SK-N-SH treated with all-trans-retinoic acid at 6 μM for 48 hours (cell line): ENCODE data around the gene DCP1B.

ENCODE experiments used
- ATAC-seq: fragments of 200-7000 bp; cut with Tn5 transposase; 3 replicates; pipeline ENCODE4 v1.9.1; 2020; ENCODE audit warnings: mild to moderate bottlenecking, moderate library complexity
- ARNTL ChIP-seq: fragments of 450-650 bp; formaldehyde crosslinking; IDR thresholded peaks from 2 replicates; pipeline ENCODE4 v1.5.0; 2020; ENCODE audit warnings: low read depth, mild to moderate bottlenecking, moderate library complexity, borderline replicate concordance
- BACH2 ChIP-seq: fragments of 250-450 bp; sonication (Bioruptor Pico); IDR thresholded peaks from 2 replicates; pipeline ENCODE4 v1.9.0; 2021; ENCODE audit warnings: mild to moderate bottlenecking, borderline replicate concordance
- CREB5 ChIP-seq: fragments of 250-450 bp; sonication (Bioruptor Pico); IDR thresholded peaks from 2 replicates; pipeline ENCODE4 v1.5.1; 2020; ENCODE audit warnings: low read depth, mild to moderate bottlenecking, moderate library complexity
- CSDC2 ChIP-seq: fragments of 250-450 bp; sonication (Bioruptor Pico); IDR thresholded peaks from 2 replicates; pipeline ENCODE4 v1.5.0; 2020; ENCODE audit warnings: mild to moderate bottlenecking, moderate library complexity
- ESRRG ChIP-seq: fragments of 250-450 bp; sonication (Bioruptor Pico); IDR thresholded peaks from 2 replicates; pipeline ENCODE4 v1.6.1; 2021; ENCODE audit warnings: mild to moderate bottlenecking
- GLIS3 ChIP-seq: fragments of 250-450 bp; sonication (Bioruptor Pico); IDR thresholded peaks from 2 replicates; pipeline ENCODE4 v1.5.0; 2020; ENCODE audit warnings: mild to moderate bottlenecking, moderate library complexity
- ISL1 ChIP-seq: fragments of 250-450 bp; sonication (Bioruptor Pico); IDR thresholded peaks from 2 replicates; pipeline ENCODE4 v2.1.2; 2022; ENCODE audit warnings: mild to moderate bottlenecking, moderate library complexity
- OSR1 ChIP-seq: fragments of 250-450 bp; sonication (Bioruptor Pico); IDR thresholded peaks from 2 replicates; pipeline ENCODE4 v1.8.0; 2022; ENCODE audit warnings: moderate library complexity, mild to moderate bottlenecking, inconsistent platforms
- PPARA ChIP-seq: fragments of 250-450 bp; sonication (Bioruptor Pico); IDR thresholded peaks from 2 replicates; pipeline ENCODE4 v1.5.0; 2020; ENCODE audit warnings: mild to moderate bottlenecking, borderline replicate concordance
- RARB ChIP-seq: fragments of 250-450 bp; sonication (Bioruptor Pico); IDR thresholded peaks from 2 replicates; pipeline ENCODE4 v1.8.0; 2021; ENCODE audit warnings: mild to moderate bottlenecking, moderate library complexity
- SNAI2 ChIP-seq: fragments of 250-450 bp; sonication (Bioruptor Pico); IDR thresholded peaks from 2 replicates; pipeline ENCODE4 v1.5.0; 2020; ENCODE audit warnings: mild to moderate bottlenecking, moderate library complexity
- TCF4 ChIP-seq: fragments of 250-450 bp; sonication (Bioruptor Pico); IDR thresholded peaks from 2 replicates; pipeline ENCODE4 v1.8.0; 2021; ENCODE audit warnings: mild to moderate bottlenecking, moderate library complexity, borderline replicate concordance
- TOX ChIP-seq: fragments of 250-450 bp; sonication (Bioruptor Pico); IDR thresholded peaks from 2 replicates; pipeline ENCODE4 v1.8.0; 2021; ENCODE audit warnings: mild to moderate bottlenecking, moderate library complexity, borderline replicate concordance
- ZC3H10 ChIP-seq: fragments of 250-450 bp; sonication (Bioruptor Pico); IDR thresholded peaks from 2 replicates; pipeline ENCODE4 v1.5.1; 2021; ENCODE audit warnings: mild to moderate bottlenecking, moderate library complexity
- ZFP3 ChIP-seq: fragments of 250-450 bp; sonication (Bioruptor Pico); IDR thresholded peaks from 2 replicates; pipeline ENCODE4 v1.5.0; 2020; ENCODE audit warnings: mild to moderate bottlenecking, moderate library complexity
- ZFP30 ChIP-seq: fragments of 450-650 bp; formaldehyde crosslinking; IDR thresholded peaks from 2 replicates; pipeline ENCODE4 v1.5.0; 2022; ENCODE audit warnings: mild to moderate bottlenecking, moderate library complexity
- ZNF565 ChIP-seq: fragments of 450-650 bp; formaldehyde crosslinking; conservative IDR thresholded peaks from 2 replicates; pipeline ENCODE4 v1.5.0; 2020; ENCODE audit warnings: low read depth, mild to moderate bottlenecking, moderate library complexity
- ZNF70 ChIP-seq: fragments of 450-650 bp; formaldehyde crosslinking; IDR thresholded peaks from 2 replicates; pipeline ENCODE4 v1.5.0; 2020; ENCODE audit warnings: mild to moderate bottlenecking, moderate library complexity
- ZNF8 ChIP-seq: fragments of 450-650 bp; formaldehyde crosslinking; IDR thresholded peaks from 2 replicates; pipeline ENCODE4 v1.5.0; 2020; ENCODE audit warnings: mild to moderate bottlenecking, moderate library complexity
- TF ChIP-seq, protein P1 (sequence below): fragments of 250-450 bp; sonication (Bioruptor Pico); IDR thresholded peaks from 2 replicates; pipeline ENCODE4 v1.8.0; 2020; ENCODE audit warnings: mild to moderate bottlenecking, moderate library complexity, borderline replicate concordance
- TF ChIP-seq, protein P2 (sequence below): fragments of 250-450 bp; sonication (Bioruptor Pico); IDR thresholded peaks from 2 replicates; pipeline ENCODE4 v1.5.1; 2021; ENCODE audit warnings: mild to moderate bottlenecking, moderate library complexity
- TF ChIP-seq, protein P3 (sequence below): fragments of 250-450 bp; sonication (Bioruptor Pico); IDR thresholded peaks from 2 replicates; pipeline ENCODE4 v1.5.0; 2020; ENCODE audit warnings: mild to moderate bottlenecking, moderate library complexity

DCP1B gene

GRCh38 chr12:1980282-1980681 is 24.0 kb downstream of the DCP1B start:
- no peak for ATAC-seq
- TF ChIP-seq ESRRG (CRISPR knock-in tag) (no peak), ZNF8 (CRISPR knock-in tag) (no peak), TCF4 (CRISPR knock-in tag) (no peak), TOX (no peak), GLIS3 (CRISPR knock-in tag) (no peak), ISL1 (CRISPR knock-in tag) (no peak), ARNTL (CRISPR knock-in tag) (no peak), SNAI2 (CRISPR knock-in tag) (no peak), ZNF565 (CRISPR knock-in tag) (no peak), ZFP30 (no peak), OSR1 (CRISPR knock-in tag) (no peak), CREB5 (CRISPR knock-in tag) (no peak), PPARA (CRISPR knock-in tag) (no peak), ZNF70 (CRISPR knock-in tag) (no peak), ZC3H10 (no peak), RARB (CRISPR knock-in tag) (no peak), CSDC2 (CRISPR knock-in tag) (no peak), BACH2 (no peak)
- TF ChIP-seq, protein P1, sequence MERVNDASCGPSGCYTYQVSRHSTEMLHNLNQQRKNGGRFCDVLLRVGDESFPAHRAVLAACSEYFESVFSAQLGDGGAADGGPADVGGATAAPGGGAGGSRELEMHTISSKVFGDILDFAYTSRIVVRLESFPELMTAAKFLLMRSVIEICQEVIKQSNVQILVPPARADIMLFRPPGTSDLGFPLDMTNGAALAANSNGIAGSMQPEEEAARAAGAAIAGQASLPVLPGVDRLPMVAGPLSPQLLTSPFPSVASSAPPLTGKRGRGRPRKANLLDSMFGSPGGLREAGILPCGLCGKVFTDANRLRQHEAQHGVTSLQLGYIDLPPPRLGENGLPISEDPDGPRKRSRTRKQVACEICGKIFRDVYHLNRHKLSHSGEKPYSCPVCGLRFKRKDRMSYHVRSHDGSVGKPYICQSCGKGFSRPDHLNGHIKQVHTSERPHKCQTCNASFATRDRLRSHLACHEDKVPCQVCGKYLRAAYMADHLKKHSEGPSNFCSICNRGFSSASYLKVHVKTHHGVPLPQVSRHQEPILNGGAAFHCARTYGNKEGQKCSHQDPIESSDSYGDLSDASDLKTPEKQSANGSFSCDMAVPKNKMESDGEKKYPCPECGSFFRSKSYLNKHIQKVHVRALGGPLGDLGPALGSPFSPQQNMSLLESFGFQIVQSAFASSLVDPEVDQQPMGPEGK (CRISPR knock-in tag), result no peak
- TF ChIP-seq, protein P2, sequence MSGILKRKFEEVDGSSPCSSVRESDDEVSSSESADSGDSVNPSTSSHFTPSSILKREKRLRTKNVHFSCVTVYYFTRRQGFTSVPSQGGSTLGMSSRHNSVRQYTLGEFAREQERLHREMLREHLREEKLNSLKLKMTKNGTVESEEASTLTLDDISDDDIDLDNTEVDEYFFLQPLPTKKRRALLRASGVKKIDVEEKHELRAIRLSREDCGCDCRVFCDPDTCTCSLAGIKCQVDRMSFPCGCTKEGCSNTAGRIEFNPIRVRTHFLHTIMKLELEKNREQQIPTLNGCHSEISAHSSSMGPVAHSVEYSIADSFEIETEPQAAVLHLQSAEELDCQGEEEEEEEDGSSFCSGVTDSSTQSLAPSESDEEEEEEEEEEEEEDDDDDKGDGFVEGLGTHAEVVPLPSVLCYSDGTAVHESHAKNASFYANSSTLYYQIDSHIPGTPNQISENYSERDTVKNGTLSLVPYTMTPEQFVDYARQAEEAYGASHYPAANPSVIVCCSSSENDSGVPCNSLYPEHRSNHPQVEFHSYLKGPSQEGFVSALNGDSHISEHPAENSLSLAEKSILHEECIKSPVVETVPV (CRISPR knock-in tag), result no peak

DNA sequence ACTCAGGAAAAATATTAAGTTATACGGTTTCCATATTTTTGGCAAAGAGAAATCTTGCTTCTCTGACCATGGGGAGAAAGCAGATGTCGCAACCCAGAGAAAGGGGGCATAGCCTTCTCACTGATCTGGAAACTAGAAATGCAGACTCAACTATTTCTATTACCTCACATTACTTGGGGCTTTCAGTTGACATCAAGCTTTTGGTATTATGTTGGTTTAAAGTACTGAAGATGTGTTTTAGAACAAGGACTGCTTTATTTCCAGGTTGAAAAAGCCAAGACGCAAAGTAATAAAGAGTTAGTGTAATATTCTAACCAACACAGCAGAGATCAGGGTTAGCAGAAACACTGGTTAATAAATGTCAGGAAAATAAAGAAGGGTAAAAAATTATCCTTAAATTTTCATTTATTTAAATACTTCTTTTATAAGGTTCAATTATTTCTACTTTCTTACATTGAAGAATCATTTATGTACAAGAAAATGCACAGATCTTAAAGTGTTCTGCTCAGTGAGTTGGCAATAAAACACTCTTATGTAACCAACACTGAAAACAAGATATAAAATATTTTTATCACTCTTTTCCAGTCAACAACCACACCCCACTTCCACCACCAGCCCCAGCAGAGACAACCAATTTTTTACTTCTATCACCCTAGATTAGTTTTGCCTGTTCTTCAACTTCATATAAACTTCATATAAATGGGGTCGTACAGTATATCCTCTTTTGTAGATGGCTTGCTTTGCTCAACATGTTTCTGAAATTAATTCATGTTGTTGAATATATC is 26.0 kb downstream of the DCP1B start:
- no peak for ATAC-seq
- no peak for TF ChIP-seq ISL1 (CRISPR knock-in tag)
- no peak for TF ChIP-seq ESRRG (CRISPR knock-in tag)
- no peak for TF ChIP-seq GLIS3 (CRISPR knock-in tag)
- no peak for TF ChIP-seq BACH2
- no peak for TF ChIP-seq OSR1 (CRISPR knock-in tag)
- TF ChIP-seq, protein P3, sequence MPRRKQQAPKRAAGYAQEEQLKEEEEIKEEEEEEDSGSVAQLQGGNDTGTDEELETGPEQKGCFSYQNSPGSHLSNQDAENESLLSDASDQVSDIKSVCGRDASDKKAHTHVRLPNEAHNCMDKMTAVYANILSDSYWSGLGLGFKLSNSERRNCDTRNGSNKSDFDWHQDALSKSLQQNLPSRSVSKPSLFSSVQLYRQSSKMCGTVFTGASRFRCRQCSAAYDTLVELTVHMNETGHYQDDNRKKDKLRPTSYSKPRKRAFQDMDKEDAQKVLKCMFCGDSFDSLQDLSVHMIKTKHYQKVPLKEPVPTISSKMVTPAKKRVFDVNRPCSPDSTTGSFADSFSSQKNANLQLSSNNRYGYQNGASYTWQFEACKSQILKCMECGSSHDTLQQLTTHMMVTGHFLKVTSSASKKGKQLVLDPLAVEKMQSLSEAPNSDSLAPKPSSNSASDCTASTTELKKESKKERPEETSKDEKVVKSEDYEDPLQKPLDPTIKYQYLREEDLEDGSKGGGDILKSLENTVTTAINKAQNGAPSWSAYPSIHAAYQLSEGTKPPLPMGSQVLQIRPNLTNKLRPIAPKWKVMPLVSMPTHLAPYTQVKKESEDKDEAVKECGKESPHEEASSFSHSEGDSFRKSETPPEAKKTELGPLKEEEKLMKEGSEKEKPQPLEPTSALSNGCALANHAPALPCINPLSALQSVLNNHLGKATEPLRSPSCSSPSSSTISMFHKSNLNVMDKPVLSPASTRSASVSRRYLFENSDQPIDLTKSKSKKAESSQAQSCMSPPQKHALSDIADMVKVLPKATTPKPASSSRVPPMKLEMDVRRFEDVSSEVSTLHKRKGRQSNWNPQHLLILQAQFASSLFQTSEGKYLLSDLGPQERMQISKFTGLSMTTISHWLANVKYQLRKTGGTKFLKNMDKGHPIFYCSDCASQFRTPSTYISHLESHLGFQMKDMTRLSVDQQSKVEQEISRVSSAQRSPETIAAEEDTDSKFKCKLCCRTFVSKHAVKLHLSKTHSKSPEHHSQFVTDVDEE, result no peak
- TF ChIP-seq ZFP3, result no peak
- TF ChIP-seq, protein P2 (CRISPR knock-in tag), result no peak
- TF ChIP-seq, protein P1 (CRISPR knock-in tag), result no peak
